CD4-positive, alpha-beta T cell treated with Interleukin-17A for 1 hour (primary cell): Measurements from ENCODE around the gene RHOD.

Source experiments
- DNase-seq: peaks from one replicate; pipeline ENCODE4 v3.0.0-alpha.2; 2020

Gene RHOD

DNA sequence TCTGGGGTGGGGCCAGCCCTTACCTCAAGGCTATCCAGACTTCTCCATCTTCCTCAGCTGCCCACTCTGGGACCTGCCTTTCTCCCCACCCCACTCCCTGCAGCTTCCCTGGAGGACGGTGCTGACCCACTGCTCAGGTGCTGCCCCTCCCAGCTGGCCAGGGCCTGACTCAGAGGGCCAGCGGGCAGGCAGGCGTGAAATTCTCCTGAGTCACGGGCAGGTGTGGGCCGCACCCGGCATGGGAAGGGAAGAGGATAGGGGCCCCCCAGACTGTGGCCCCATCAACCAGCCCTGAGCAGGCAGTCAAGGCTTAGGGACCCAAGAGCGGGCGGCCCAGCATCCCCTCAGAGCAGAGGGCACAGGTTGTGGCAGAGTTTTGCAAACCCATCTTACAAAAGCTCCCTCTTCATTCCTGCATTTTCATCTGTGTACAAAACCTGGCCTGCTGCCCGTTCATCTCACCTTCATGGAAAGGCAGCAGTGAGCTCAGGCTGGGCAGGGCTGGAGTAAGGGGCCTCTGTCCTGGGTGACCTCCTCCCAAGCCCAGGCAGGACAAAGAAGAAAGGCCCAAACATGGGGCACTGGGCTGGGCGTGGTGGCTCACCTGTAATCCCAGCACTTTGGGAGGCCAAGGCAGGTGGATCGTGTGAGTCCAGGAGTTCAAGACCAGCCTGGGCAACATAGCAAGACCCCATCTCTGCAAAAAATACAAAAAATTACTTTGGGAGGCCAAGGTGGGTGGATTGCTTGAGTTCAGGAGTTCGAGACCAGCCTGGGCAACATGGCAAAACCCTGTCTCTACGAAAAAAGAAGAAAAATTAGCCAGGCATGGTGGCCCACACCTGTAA lies 6.1 kb downstream of the RHOD start:
- no peak for DNase-seq

DNA sequence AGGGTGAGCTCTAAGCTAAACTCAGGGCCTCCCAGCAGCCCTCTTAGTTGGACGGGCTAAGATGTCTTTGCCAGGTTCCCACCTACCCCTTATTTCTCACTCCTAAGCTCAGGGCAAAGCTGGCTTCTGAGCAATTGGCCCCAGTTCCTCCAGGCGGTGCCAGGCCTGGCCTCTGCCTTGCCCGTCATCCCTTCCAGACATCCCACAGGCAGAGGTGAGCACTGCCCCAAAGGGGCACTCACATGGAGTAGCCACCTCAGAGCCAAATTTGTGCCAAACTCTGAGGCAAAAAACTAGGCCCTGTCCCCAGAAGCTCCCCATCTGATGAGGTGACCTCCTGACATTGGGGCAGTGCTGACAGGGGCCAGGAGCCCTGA lies 9.7 kb downstream of the RHOD start:
- no peak for DNase-seq

DNA sequence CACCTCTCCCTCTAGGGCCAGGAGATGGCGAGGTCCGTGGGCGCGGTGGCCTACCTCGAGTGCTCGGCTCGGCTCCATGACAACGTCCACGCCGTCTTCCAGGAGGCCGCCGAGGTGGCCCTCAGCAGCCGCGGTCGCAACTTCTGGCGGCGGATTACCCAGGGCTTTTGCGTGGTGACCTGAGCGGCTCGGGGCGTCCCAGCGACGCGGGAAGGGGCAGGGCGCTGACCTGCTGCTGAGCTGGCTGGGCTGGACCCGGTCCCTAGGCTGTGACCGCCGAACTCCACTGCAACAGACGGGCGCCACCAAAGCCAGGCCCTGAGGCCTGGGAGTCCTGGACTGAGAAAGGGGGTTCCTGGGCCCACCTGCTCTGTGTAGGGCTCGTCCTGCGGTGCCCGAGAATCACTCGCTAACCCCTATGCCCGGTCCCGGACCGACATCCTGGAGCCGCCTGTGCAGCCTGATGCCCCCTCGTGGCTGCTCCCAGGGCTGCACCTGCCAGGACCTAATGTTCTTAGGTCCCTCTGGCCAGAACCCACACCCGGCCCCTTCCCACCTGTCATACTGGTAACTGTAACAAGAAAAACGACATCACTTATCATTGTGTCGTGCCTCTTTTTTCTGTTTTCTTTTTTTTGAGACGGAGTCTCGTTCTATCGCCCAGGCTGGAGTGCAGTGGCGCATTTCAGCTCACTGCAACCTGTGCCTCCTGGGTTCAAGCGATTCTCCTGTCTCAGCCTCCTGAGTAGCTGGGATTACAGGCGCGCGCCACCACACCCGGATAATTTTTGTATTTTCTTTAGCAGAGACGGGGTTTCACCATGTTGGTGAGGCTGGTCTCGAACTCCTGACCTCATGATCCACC lies 15.0 kb downstream of the RHOD start:
- DNase-seq, result peak; percentile 70

DNA sequence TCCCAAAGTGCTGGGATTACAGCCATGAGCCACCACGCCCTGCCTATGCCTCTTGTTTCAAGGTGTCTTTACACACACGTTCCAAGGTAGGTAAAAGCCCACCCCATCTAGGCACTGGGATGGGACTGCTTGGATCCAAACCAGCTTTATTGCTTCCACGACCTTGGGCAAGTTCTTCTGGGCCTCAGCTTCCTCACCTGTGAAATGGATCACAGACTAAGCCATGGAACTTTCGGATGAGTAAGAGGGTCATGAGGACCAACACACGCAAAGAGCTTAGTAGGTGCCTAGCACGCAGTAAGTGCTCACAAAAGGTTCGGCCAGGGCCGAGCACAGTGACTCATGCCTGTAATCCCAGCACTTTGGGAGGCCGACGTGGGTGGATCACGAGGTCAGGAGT lies 15.6 kb downstream of the RHOD start:
- DNase-seq, result no peak

DNA sequence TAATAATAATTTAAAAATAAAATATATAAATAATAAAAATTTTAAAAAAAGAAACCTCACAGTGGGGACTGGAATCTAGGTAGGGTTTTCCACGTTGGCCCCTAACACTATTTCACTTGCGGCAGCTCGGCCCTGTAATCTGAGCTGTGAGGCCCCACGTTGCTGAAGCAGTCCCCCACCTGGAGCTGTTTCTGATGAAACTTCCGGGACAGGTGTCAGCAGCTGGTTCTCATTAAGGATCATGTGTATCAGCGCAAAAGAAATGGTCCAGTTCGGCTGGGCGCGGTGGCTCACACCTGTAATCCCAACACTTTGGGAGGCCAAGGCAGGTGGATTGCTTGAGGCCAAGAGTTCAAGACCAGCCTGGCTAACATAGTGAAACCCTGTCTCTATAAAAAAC lies 17.3 kb downstream of the RHOD start:
- DNase-seq, result no peak

DNA sequence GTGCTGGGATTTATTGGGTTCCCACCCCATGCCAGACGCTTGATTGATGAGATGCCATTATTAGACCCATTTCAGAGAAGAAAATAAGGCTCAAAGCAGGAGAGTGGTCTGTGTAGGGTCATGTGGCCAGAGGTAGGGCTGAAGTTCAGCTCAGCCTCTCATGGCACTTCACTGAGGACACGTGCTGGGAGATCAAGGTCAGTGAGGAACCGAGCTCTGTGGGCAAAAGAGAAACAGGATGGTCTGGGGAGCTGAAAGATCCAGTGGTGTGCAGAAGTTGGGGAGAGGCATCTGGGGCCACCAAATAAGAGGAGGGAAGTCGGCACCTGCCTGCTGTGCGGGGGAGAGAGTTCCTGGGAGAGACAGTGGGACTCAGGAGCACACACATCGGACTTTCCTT lies 19.6 kb downstream of the RHOD start:
- DNase-seq, result no peak

DNA sequence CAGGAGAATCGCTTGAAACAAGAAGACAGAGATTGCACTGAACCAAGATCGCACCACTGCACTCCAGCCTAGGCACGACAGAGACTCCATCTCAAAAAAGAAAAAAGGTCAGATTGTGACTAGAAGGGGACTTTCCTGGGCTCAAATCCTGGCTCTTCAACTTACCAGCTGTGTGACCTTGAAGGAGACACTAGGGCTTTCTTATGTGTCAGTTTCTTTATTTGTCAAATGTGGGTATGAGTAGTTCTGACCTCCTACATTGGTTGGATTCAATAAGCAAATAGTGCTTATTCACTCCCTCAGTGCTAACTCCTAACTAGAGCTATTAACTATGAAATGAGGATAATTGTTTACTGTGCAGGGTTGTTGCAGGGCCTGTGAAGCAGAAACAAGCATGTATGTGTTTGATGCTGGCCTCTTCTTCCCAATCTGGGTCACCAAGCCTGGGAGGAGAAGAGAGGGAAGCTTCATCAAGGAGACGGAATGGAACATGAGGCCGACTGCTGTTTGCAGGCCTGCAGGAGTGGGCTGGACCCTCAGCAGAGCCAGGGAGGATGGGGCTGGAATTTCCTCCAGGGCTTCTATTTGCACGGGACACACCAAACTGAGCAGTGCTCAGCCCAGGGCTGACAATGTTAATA lies 22.5 kb downstream of the RHOD start:
- no peak for DNase-seq

DNA sequence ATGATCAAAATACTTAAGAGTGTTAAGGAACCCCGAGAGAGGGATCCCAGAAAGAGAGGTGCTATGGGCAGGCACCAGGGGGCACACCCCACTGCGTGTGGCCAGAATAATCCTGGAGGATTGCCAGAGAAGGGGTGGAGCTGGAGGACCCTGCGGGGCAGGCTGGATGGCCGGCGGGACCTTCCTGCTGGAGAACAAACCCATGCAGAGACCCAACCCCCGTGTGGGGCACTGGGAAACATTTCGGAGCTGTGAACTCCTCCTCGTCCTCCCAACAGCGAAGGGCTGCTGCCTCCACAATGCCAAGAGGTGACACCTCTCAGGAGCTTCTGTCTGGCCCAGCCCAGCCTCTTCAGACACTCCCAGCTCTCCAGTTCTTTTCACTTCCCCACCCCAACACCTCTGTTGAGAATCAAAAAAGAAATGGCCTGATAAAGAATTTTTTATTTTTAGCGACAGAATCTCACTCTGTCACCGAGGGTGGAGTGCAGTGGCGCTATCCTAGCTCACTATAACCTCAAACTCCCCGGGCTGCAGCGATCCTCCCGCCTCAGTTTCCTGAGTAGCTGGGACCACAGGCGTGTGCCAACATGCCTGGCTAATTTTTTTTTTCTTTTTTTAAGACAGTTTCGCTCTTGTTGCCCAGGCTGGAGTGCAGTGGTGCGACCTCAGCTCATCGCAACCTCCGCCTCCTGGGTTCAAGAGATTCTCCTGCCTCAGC lies 25.6 kb downstream of the RHOD start:
- DNase-seq, result no peak

DNA sequence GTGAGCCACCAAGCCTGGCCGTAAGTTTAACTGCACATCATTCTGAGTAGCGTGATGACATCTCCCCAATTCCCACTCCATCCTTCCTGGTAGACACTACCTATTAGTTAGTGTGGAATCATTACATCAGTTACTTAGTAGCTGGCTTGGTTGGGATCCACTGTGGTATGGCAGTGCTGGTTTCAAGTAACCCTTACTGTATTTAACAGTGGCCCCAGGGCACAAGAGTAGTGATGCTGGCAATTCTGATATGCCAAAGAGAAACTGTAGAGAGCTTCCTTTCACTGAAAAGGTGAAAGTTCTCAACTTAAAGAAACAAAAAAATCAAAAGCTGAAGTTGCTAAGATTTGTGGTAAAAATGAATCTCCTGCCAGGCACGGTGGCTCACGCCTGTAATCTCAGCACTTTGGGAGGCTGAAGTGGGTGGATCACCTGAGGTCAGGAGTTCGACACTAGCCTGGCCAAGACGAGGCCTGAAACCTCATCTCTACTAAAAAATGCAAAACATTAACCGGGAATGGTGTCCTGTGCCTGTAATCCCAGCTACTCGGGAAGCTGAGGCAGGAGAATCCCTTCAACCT lies 27.2 kb downstream of the RHOD start:
- DNase-seq, result no peak

DNA sequence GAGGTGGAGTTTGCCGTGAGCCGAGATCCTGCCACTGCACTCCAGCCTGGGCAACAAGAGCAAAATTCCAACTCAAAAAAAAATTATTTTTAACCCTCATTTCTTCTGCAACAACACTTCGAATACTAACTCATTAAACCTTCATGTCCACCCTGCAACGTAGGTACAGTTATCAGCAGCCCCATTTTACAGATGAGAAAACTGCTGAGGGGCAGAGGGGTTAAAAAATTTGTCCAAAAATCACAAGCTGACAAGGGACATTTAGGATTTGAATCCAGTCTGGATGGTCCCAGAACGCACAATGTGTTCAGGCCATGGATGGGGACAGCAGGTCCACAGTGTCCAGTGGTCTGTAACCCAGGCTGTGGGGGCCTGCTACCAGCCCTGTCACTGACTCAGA lies 29.0 kb downstream of the RHOD start:
- no peak for DNase-seq

DNA sequence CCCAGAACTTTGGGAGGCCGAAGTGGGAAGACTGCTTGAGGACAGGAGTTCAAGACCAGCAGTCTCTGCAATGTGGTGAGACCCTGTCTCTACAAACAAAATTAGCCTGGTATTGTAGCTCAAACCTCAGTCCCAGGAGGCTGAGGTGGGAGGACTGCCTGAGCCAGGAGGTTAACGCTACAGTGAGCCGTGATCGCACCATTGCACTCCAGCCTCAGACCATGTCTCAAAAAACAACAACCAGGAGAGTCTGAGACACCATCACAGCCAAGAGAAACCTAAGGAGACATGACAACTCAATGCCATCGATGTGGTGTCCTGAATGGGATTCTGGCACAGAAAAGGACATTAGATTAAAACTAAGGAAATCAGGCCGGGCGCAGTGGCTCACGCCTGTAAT lies 34.1 kb downstream of the RHOD start:
- no peak for DNase-seq

DNA sequence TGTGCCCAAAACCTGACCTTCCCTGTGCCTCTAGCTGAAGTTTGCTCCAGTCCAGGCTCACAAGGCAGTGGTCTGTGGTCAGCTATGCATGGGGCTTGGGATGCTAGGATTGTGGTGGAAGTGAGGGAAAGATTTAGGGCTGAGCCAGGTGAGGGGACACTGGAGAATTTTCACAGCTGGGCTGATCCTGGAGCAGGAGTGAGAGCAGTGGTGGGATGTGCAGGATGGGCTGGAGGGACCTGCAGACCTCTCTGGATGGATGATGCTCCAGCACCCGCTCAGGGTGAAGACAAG lies 38.5 kb downstream of the RHOD start:
- no peak for DNase-seq

DNA sequence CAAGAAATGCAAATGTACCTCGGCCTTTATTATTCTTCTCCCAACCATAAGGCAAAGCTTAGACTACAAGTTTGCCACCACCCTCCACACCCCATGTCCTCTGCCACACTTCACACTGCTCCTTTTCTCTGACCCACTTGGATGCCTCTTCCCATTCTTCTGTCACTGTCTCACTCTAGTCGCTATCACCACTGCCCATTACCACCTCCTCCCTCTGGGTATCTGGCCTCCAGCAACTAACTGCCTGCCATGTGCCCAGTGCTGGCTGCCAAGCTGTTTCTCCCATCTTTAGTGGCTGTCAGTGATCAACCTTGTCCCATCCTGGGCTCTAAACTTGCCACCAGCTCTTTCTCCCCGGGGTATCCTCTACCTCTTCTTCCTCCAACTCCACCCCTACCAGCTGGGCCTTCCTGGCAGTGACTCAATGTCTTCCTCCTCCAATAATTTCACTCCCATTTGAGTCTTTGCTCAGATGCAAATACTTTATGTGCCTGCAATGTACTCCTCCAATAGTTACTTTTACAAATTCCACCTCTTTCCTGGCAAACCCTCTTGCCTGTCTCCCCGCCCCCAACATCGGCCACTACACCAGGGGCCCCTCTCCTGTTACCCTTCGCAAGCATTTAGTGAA lies 42.3 kb downstream of the RHOD start:
- DNase-seq, result no peak

DNA sequence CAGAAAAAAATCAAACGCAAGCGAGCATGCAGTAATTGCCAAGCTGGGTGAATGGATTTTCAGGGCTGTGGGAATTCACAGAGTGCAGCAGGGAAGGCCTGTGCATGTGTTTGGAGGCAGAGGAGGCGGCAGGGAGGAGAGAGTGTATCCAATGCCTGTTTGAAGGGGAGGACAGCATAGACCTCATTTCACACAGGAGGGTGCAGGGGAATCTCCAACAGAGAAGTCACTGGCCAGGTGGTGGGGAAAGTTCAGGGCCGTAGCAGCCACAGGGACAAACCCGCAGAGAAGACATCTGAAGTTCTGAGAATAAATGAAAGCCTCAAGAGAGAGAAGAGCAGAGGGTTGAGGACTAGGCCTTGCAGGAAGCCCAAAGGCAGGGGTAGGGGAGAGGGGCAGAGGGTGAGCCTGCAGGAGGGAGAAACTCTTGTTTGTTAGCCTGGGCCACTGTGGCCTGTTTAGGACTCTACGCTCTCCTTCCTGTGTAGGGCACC lies 43.2 kb downstream of the RHOD start:
- DNase-seq, result no peak

DNA sequence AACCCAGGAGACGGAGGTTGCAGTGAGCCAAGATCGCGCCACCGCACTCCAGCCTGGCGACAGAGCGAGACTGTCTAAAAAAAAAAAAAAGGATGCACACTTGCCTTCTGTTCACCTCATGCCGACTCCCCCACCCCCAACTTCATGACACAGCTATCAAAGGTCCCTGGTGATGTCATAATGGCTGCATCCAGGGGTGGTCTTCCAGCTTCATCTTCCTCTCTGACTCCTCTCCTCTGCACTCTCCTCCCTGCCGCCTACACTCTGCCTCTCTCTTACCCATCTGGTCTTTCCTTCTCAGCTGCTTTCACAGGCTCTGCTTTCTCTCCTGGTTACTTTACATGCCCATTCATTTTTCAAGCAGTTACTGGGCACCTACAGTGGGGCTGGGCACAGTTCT lies 46.0 kb downstream of the RHOD start:
- no peak for DNase-seq

DNA sequence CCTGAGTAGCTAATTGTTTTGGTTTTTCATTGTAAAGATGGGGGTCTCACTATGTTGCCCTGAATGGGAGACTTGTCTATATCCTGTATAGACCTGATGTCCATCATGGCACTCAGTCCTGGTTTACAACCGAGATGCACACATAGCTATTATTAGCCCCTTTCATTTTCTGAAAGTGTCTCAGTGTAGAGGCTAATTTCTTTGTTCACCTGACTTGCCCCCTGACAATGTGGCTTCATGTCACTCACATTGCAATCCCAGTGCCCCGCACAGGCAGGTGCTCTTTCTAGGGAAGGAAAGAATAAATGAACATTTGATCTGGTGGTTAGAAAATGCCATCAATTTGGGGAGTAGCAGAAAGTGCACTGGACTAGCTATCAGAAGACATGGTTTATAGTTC lies 49.3 kb downstream of the RHOD start:
- no peak for DNase-seq

DNA sequence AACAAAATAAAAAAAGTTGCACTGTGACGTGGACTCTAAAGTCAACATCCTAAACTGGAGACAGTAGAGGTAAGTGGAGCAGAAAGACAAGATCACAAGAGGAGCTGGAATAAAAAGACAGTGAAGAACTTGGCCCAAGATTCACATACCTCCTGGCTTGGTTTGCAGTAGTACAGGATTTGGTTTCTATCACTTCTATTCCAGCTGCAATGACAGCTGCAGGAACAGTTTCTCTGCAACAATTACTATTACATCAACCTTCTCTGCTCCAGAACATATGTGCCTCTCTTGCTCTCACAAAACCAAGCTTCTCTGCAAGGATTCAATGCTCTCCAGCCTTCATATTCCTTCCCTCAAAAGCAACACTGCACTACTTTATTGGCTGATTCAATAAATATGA lies 54.6 kb downstream of the RHOD start:
- DNase-seq, result no peak

DNA sequence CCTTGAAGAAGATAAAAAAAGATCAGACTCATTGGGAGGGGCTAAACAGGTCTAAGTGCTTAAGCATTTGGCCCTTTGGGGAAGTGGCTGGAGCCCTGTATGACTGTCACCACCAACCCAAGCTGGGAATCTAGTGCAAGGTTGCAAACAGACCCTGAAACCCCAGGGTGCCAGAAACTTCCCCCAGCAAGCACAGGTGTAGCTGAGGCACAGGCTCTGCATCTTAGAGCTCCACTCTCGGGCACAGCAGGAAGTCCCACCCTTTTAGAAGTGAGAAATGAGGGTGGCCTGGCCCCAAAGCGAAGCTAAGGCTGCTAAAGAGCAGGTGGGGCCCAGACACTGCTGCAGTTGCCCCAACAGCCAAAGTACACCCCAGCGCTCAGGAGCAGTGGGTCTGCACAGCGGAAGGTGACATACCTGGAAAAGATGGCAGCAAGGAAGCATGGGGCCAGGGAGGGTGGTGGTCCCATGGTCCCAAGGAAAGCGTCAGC lies 56.6 kb downstream of the RHOD start:
- peak; percentile 30 for DNase-seq

DNA sequence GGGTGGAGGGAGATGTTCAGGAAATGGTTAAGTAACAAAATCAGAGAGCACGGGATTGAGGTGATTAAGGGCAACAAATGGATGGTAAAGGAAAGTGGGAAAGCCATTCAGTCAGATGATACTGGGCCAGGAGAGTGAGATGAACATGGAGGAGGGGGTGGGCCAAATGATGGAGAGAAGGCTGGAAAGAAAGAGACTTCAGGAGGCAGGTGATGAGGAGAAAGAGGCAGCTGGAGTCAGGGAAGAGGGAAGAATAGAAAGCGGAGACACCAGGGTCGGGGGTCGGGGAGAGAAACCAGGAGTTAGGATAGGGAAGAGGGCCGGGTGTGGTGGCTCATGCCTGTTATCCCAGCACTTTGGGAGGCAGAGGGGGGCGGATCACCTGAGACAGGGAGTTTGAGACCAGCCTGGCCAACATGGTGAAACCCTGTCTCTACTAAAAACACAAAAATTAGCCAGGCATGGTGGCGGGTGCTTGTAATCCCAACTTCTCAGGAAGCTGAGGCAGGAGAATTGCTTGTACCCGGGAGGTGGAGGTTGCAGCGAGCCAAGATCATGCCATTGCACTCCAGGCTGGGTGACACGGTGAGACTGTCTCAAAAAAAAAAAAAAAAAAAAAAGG lies 57.7 kb downstream of the RHOD start:
- no peak for DNase-seq

DNA sequence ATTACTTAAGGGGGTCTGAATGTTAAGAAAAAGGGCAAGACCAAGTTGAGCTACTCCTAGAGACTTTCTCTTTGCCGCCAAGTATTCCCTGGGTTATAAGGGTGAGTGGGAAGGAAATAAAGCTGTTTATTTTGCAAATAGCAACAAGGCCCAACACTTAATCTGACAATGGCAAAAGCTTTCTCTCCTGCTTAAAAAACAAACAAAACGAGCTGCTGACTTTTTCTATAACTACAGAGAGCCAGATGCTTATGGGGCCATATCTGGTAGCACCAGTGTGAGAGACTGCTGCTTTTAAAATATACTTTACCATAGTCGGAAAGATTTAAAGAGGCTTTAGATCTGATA lies 60.1 kb downstream of the RHOD start:
- no peak for DNase-seq

DNA sequence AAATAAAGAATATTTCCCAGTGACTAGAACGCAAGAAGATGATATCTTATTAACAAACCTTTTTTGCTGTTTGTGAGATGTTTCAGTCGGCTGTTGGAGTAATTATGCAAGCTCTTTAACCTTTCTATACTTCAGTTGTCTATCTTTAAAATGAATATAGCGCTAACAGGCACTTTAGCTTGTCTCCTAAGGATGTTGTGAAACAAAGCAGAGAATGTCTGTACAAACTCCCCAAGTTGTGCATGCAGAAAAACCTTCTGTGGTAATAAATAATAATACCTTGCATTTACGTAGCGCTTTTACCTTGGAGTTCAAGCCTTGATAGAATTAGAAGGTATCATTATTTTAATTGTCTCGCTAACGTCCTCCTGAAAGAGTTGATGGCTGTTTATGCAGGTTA lies 60.5 kb downstream of the RHOD start:
- DNase-seq, result no peak

DNA sequence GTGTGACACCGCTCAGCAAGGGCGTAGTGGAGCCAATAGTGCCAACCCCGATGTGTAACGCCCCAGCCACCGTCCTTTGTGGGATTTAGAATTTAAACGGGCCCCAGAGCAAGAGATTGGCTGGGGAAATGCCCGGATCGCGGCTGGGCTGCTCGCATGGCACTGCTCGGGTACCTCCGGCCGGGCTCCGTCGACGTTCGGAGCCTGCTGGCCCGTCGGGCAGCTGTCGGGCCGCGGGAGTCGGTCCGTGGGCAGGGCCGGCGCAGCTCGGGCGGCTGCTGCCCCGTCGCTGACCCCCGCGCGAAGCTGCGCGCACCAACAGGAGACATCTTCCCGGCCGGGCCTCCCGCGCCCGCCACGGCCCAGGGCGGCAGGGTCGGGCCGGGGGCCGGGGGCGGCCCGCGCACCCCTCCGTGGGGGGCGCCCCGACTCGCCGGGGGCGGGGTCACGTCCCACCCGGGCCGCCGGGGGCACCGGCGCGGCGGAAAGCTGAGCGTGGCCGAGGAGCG lies 61.1 kb downstream of the RHOD start:
- DNase-seq, result peak; percentile 54
